ENCODE data around the gene SLC39A11. TPM values are rescaled to one million over a fixed set of nuclear protein-coding genes. Genes with fewer than 3 reads are reported as not detected.

The SLC39A11 gene
- total RNA-seq, 1 experiment from 2014 or later: 15.2 TPM

DNA sequence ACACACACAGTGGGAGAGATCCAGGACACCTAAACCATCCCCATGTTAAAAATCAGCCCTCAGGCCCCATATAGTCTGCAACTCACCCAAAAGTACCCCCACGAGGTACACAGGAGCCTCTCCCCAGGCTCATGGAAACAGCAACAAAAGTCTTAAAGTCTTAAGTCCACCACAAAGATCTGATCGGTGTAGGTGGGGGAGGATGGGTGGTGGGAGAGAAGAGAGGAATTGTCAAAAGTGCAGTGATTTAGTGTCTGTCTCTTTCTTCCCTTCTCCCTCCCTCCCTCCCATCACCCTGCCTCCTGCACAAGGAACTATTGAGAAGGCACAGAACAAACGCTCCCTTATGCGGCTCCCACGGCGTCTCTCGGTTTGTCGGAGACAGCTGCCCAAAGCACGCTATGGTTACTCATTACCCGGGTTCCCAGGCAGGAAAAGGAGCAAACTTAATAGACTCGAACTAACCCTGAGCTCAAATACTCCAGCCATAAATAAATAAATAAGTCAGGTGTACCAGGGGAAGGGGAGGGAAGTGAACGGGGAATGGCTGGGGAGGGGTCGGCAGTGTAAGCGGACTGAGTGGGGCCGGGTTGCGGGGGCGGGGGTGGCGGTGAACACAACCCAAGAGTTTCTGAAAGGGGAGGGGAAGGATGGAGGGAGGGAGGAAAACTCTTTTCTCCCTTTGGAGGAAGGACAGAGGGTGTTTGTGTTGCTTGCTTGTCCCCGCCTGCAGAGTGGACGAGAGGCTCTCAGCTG lies 477.4 kb downstream of the SLC39A11 start:
- no peak overlapping the region for H3K27ac Mint-ChIP-seq

More for the DNA sequence above, 477.4 kb downstream of the SLC39A11 start:
- H2BK5ac ChIP-seq (ENCODE audit: insufficient read length, low read length): no peak overlapping the region
- H3K56ac ChIP-seq (ENCODE audit: insufficient read length, low read depth, low read length): no peak overlapping the region
- no peak overlapping the region for H2BK15ac ChIP-seq (ENCODE audit: low read depth, low read length)
- H4K91ac ChIP-seq (ENCODE audit: insufficient read length, low read depth, low read length): no peak overlapping the region
- no CpG with 5 or more reads among the region's 20 CpGs for WGBS (ENCODE audit: extremely low coverage, insufficient read length, low lambda C conversion rate)
- H2BK120ac ChIP-seq (ENCODE audit: low read depth, low read length, poor library complexity, severe bottlenecking): no peak overlapping the region
- DNase-seq: no peak
- H3K4me1 ChIP-seq (ENCODE audit: insufficient read depth, low read length): 0 out of 2 replicates have a peak, but pooled peaks cover 5% of the 10 kb centered on the region
- H3K27ac ChIP-seq (ENCODE audit: insufficient read length, low read depth, low read length): no peak overlapping the region
- no peaks in the 10 kb centered on the region for H3K27me3 ChIP-seq (ENCODE audit: insufficient read depth, low read length)
- no peaks in the 10 kb centered on the region for H3K23me2 ChIP-seq (ENCODE audit: insufficient read length, low read depth, low read length, poor library complexity, severe bottlenecking)
- no peak overlapping the region for H2BK12ac ChIP-seq (ENCODE audit: insufficient read length, low read depth, low read length)
- no peak overlapping the region for H2AFZ ChIP-seq (ENCODE audit: low read length)
- H3K14ac ChIP-seq (ENCODE audit: insufficient read depth, low read length): no peak overlapping the region
- H3K9ac ChIP-seq (ENCODE audit: extremely low read depth, insufficient read length, low read length): no peak overlapping the region
- H4K20me1 ChIP-seq (ENCODE audit: control insufficient read depth, insufficient read depth, insufficient read length): no peaks in the 10 kb centered on the region
- H2BK20ac ChIP-seq (ENCODE audit: low read depth, low read length, poor library complexity, severe bottlenecking): no peak overlapping the region
- no peak overlapping the region for H3K4ac ChIP-seq (ENCODE audit: low read depth, low read length)
- no peaks in the 10 kb centered on the region for H3K36me3 Mint-ChIP-seq (ENCODE audit: insufficient read depth in 1 of 3, low read depth in 3 of 3)
- H4K8ac ChIP-seq (replicated peaks; ENCODE audit: insufficient read length, low read depth, low read length): no peak overlapping the region
- H3T11ph ChIP-seq (ENCODE audit: low read length): no peak overlapping the region
- H3K79me1 ChIP-seq (ENCODE audit: insufficient read depth, low read depth, low read length, poor library complexity, severe bottlenecking): no peaks in the 10 kb centered on the region
- no peaks in the 10 kb centered on the region for H3K9me3 Mint-ChIP-seq
- no peak overlapping the region for H4K5ac ChIP-seq (ENCODE audit: insufficient read length, low read depth, low read length)
- H3K4me1 Mint-ChIP-seq: peaks cover 27 to 36% of the 10 kb centered on the region in 2 experiments
- H3K23ac ChIP-seq (ENCODE audit: insufficient read length, low read depth, low read length): no peak overlapping the region
- H2AK5ac ChIP-seq (ENCODE audit: insufficient read length, low read length): no peak overlapping the region
- H3K9me3 ChIP-seq (ENCODE audit: control insufficient read depth, low read depth, low read length): no peaks in the 10 kb centered on the region
- peak overlapping the region; percentile 31 for H3K4me2 ChIP-seq (ENCODE audit: insufficient read depth, insufficient read length, low read length)
- TF ChIP-seq CTCF (conservative IDR thresholded peaks at IDR 0.05): no peak
- H3K79me2 ChIP-seq (ENCODE audit: insufficient read depth, low read length): no peaks in the 10 kb centered on the region
- peak overlapping the region; percentile 45 to 66; a peak in 3 of 5 replicates for H3K4me3 Mint-ChIP-seq
- peaks cover 53% of the 10 kb centered on the region for H3K27me3 Mint-ChIP-seq (ENCODE audit: low read depth)
- no peak overlapping the region for H3K18ac ChIP-seq (ENCODE audit: insufficient read length, low read depth, low read length)
